Esophagus squamous epithelium (tissue), 5 donors: ENCODE results near the gene NPY1R. TPM values are rescaled to one million over a fixed set of nuclear protein-coding genes. Genes with fewer than 3 reads are reported as not detected.
A peak's percentile ranks its signal among the peaks of the same experiment; 100 is the strongest.

Experiments used
- DNase-seq: peaks from one replicate; lab custom pipeline; 2025; lab: John Stamatoyannopoulos, UW
- H3K27ac ChIP-seq, 4 donors: fragments of 200-600 bp; sonication (generic); one replicate each; pipeline ENCODE4 v1.5.1; 2016 to 2019; ENCODE audit warnings: mild to moderate bottlenecking in 1 of 4
- H3K27me3 ChIP-seq, 4 donors: fragments of 200-600 bp; sonication (generic); 1 replicate in 3 of 4; 2 replicates in 1 of 4; pipeline versions ENCODE4 v1.5.1 to v1.6.0; 2017 to 2021; ENCODE audit warnings: antibody characterized with exemption in 1 of 4
- H3K36me3 ChIP-seq, 3 donors: fragments of 200-600 bp; sonication (generic); one replicate each; pipeline ENCODE4 v1.5.1; 2016 to 2019
- H3K4me1 ChIP-seq, 3 donors: fragments of 200-600 bp; sonication (generic); one replicate each; pipeline ENCODE4 v1.5.1; 2017 to 2019
- H3K4me3 ChIP-seq, 4 donors: fragments of 200-600 bp; sonication (generic); 1 replicate in 3 of 4; 2 replicates in 1 of 4; pipeline ENCODE4 v1.5.1; 2016 to 2019; ENCODE audit warnings: mild to moderate bottlenecking in 2 of 4, moderate library complexity in 1 of 4
- H3K9me3 ChIP-seq, 3 donors: fragments of 200-600 bp; sonication (generic); one replicate each; pipeline ENCODE4 v1.5.1; 2016 to 2019
- POLR2A ChIP-seq, 4 donors: fragments of 450-650 bp; IDR thresholded peaks; one replicate each; pipeline ENCODE4 v1.6.1; 2017; ENCODE audit warnings: antibody characterized with exemption in 4 of 4, mild to moderate bottlenecking in 4 of 4, moderate library complexity in 3 of 4
- WGBS, 2 donors: methylation state at CpG; one replicate each; pipeline ENCODE4 v1.1.5; 2018; 5-methylcytosine and 5-hydroxymethylcytosine counted together
- intact Hi-C: fragments of 100-400 bp; cut with DNase I; formaldehyde crosslinking; loops from one replicate; pipeline ENCODE4 v1.15.0; 2022
- total RNA-seq, 4 donors: library from RNA; depleted of rRNA; stranded (reverse); fragments of >200 nt; gene quantifications; one replicate each; pipeline ENCODE4 v1.1.0, GENCODE V29; 2016
- TF ChIP-seq, protein P1 (sequence below), 6 experiments: fragments of 450-650 bp in 4 of 6; fragments of 200-600 bp in 2 of 6; sonication (generic) in 2 of 6; IDR thresholded peaks; one replicate each; pipeline ENCODE4 v1.5.1; 2016 to 2019; ENCODE audit warnings: antibody characterized with exemption in 6 of 6, mild to moderate bottlenecking in 4 of 6, moderate library complexity in 4 of 6
- donor health status: DM: yes; HTN: yes; CAD: no.

The NPY1R gene
- total RNA-seq, 4 donors from 2014 or later: 0.48 to 2.4 (median 1.1) TPM; not detected in 1

DNA sequence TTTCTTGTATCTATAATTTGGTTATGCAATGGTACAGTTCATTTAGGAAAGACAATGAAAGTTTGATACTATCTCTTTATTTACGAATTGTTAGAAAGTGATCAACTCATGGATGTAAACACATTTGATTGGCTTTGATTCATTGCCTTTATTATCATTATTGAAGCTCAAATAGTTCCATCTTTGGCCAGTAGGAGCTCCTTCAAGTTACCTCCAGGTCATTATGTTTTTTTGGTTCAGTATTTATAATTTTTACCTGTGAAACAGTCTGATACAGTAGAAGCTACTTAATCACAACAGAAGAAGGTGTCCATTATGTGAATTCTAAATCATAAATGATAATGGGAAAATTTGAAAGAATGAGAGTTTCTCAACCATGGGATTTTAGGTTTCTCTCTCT, 23.7 kb upstream of the NPY1R start:
- TF ChIP-seq, protein P1, sequence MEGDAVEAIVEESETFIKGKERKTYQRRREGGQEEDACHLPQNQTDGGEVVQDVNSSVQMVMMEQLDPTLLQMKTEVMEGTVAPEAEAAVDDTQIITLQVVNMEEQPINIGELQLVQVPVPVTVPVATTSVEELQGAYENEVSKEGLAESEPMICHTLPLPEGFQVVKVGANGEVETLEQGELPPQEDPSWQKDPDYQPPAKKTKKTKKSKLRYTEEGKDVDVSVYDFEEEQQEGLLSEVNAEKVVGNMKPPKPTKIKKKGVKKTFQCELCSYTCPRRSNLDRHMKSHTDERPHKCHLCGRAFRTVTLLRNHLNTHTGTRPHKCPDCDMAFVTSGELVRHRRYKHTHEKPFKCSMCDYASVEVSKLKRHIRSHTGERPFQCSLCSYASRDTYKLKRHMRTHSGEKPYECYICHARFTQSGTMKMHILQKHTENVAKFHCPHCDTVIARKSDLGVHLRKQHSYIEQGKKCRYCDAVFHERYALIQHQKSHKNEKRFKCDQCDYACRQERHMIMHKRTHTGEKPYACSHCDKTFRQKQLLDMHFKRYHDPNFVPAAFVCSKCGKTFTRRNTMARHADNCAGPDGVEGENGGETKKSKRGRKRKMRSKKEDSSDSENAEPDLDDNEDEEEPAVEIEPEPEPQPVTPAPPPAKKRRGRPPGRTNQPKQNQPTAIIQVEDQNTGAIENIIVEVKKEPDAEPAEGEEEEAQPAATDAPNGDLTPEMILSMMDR (IDR thresholded peaks at IDR 0.05): no peak
- TF ChIP-seq POLR2A (IDR thresholded peaks at IDR 0.05): no peak
- Histone ChIP-seq H3K4me3 (no peak overlapping the region), H3K27ac (no peak overlapping the region), H3K27me3 (no peaks in the 10 kb centered on the region), H3K9me3 (no peaks in the 10 kb centered on the region), H3K4me1 (no peaks in the 10 kb centered on the region), H3K36me3 (no peaks in the 10 kb centered on the region)
- 85 to 95% methylated on average over 1 of the region's 1 CpG for WGBS, 2 donors
- DNase-seq: no peak
- intact Hi-C loops: no loop called here

DNA sequence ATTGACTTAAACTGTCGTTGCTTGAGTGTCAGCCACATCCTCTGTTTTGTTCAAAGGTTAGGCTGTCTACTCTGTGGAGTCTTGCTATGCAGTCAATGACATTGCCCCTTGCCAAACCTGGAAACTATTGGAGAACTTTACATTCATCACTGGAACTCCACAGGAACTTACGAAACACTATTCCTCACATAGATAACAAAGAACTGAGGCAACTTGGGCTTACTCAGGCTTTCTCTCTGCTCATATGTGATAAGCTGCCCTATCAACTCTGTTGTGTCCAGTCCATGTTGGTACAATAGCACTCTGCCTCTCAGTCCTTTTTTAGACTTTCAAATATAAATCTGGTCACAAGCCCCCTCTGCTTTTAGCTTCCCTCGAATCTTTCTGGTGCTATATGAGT, 20.7 kb upstream of the NPY1R start:
- H3K27me3 ChIP-seq: peaks cover 0 to 5% (median 0%) of the 10 kb centered on the region in 4 donors
- DNase-seq: no peak
- H3K36me3 ChIP-seq: no peaks in the 10 kb centered on the region
- no peaks in the 10 kb centered on the region for H3K9me3 ChIP-seq
- H3K4me3 ChIP-seq: no peak overlapping the region
- no peaks in the 10 kb centered on the region for H3K4me1 ChIP-seq
- intact Hi-C loops: no loop called here
- TF ChIP-seq, protein P1 (IDR thresholded peaks at IDR 0.05): no peak
- no peak for TF ChIP-seq POLR2A (IDR thresholded peaks at IDR 0.05)
- no peak overlapping the region for H3K27ac ChIP-seq
- WGBS, 2 donors: 57 to 60% methylated on average over 3 of the region's 3 CpGs

DNA sequence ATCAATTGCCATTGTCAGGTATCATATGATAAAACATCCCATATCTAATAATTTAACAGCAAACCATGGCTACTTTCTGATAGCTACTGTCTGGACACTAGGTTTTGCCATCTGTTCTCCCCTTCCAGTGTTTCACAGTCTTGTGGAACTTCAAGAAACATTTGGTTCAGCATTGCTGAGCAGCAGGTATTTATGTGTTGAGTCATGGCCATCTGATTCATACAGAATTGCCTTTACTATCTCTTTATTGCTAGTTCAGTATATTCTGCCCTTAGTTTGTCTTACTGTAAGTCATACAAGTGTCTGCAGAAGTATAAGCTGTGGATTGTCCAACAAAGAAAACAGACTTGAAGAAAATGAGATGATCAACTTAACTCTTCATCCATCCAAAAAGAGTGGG, 18.3 kb upstream of the NPY1R start:
- Histone ChIP-seq H3K27me3 (peaks cover 0 to 18% (median 0%) of the 10 kb centered on the region in 4 donors), H3K27ac (no peak overlapping the region), H3K36me3 (no peaks in the 10 kb centered on the region), H3K4me1 (no peaks in the 10 kb centered on the region), H3K4me3 (no peak overlapping the region), H3K9me3 (no peaks in the 10 kb centered on the region)
- no peak for DNase-seq
- TF ChIP-seq POLR2A (IDR thresholded peaks at IDR 0.05): no peak
- TF ChIP-seq, protein P1 (IDR thresholded peaks at IDR 0.05): no peak
- intact Hi-C loops: no loop called here

DNA sequence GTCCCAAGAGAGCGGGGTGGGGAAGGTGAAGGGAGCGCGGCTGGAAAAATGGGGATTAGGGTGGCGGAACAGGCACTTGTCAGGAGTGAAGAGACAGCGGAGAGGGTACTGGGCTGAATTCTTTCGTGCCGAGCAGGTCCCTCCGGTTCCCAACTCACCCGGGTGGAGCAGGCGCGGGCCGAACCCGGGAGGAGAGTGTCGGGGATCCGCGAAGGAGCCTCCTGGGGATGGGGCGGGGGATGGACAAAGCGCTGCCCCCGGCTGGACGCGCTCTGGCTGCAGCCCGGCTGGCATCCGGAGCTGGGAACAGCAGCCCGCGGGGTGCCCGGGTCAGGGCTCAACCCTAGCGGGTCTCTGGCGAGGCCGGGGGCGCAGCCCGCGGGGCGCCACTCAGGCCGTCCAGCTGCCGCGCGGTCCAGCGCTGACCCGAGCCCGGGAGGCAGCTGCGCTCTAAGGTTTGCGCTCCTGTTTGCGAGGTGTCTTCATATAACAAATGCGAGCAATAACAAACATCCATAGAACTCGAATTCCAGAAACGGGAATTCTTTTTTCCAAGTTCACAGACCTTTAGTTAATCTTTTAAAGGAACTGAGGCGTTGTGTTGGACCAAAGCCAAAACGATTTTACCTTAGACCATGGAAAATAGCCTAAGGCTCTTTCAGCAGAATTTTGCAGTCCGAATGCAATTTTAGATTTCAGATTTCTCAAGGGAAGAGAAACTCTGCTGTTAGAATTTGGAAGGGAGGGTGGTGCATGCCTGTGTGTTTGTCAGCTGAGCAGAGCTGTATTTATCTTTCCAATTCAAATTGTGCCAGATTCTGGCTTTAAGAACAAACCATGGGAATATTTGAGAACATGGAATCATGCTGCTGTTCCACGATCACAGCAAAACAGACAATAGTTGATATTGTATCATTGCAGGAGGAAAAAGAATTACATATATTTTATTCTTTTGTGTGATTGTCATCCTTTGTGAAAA, 12.0 kb upstream of the NPY1R start:
- Histone ChIP-seq H3K4me1 (peaks cover 0 to 19% (median 10%) of the 10 kb centered on the region in 3 donors), H3K27me3 (peaks cover 0 to 66% (median 12%) of the 10 kb centered on the region in 4 donors), H3K36me3 (no peaks in the 10 kb centered on the region), H3K27ac (peak overlapping the region in 2 of 4 donors; percentile 45 to 51), H3K4me3 (peak overlapping the region; percentile 23 to 64 (median 40)), H3K9me3 (no peaks in the 10 kb centered on the region)
- intact Hi-C loops: no loop called here
- WGBS, 2 donors: 3 to 4% methylated on average over 7 to 11 of the region's 50 CpGs
- no peak for DNase-seq
- TF ChIP-seq POLR2A (IDR thresholded peaks at IDR 0.05): no peak
- TF ChIP-seq, protein P1 (IDR thresholded peaks at IDR 0.05): no peak

DNA sequence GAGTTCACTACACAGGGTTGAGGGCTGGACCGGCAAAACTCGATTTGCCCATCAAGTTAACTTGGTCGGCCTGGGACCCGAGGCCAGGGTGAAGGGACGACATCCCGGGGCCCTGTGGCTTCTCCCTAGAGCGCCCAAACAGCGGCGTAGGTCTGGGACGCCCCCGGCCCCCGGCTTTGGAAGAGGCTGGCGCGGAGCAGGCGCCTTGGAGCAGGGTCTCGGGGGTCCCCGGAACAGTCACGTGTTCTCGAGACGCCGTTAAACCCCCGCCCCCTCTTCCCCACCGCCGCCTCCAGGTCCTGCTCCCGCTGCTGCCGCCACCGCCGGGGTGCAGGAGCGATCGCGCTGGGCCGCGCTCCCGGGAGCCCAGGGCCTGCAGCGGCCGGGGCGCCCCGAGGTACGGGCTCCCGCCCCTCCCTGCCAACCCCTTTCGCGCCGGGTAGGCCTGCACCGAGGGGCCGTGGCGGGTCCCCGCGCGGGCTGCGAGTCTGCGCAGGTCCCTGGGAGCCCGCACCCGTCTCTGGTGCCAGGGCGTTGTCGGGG, 11.3 kb upstream of the NPY1R start, which contains the start of gene NPY5R:
Gene NPY5R, plus strand, starts transcription at position 289 of the 543 bp plus-strand sequence. CDS start 6,382 bp downstream, outside the sequence.
- Histone ChIP-seq H3K27ac (peak within 1 kb of the TSS in 2 of 4 donors; percentile 45 to 51), H3K4me1 (peaks cover 0 to 19% (median 10%) of the 10 kb centered on the region in 3 donors), H3K27me3 (peaks cover 0 to 66% (median 12%) of the 10 kb centered on the region in 4 donors), H3K4me3 (peak within 1 kb of the TSS; percentile 23 to 64 (median 40)), H3K36me3 (no peaks in the 10 kb centered on the region), H3K9me3 (no peaks in the 10 kb centered on the region)
- no CpG with 5 or more reads among the region's 55 CpGs for WGBS, 2 donors
- intact Hi-C loops: no loop called here
- DNase-seq: no peak
- TF ChIP-seq POLR2A (IDR thresholded peaks at IDR 0.05): no peak
- TF ChIP-seq, protein P1 (IDR thresholded peaks at IDR 0.05): no peak
